OCI-LY7 (cell line): ENCODE measurements around the gene GRID1. TPM values are rescaled to one million over a fixed set of nuclear protein-coding genes. Genes with fewer than 3 reads are reported as not detected.

Experiments
- BruUV-seq: library from RNA; stranded (reverse); fragments of 400-500 nt; replicated peaks from 2 replicates; lab custom pipeline; 2021; lab: Mats Ljungman, UMichigan
- CTCF ChIA-PET: fragments of 300-600 bp; sonication (Branson Sonifier 250); formaldehyde crosslinking; loops from one replicate; lab custom pipeline; 2022; ENCODE audit warnings: antibody characterized with exemption; ENCODE audit not compliant: unreplicated experiment; lab: Charles Lee
- POLR2A ChIA-PET: fragments of 300-600 bp; sonication (Branson Sonifier 250); formaldehyde crosslinking; loops from one replicate; lab custom pipeline; 2022; ENCODE audit warnings: antibody characterized with exemption; lab: Charles Lee
- DNase-seq: peaks from one replicate; pipeline ENCODE4 v3.0.0-alpha.2; 2015; ENCODE audit warnings: low spot score
- H2AFZ ChIP-seq: fragments of 200-600 bp; sonication (generic), shearing (Covaris generic); 2 replicates; pipeline ENCODE4 v1.6.1; 2014; ENCODE audit warnings: mild to moderate bottlenecking, antibody characterized with exemption, low read length, moderate library complexity
- H3K27ac ChIP-seq: fragments of 200-600 bp; sonication (generic); 2 replicates; pipeline ENCODE4 v1.5.1; 2014; ENCODE audit warnings: mixed run types, low read depth, mild to moderate bottlenecking, moderate library complexity, low read length, inconsistent platforms; ENCODE audit not compliant: poor library complexity, severe bottlenecking
- H3K36me3 ChIP-seq: fragments of 200-600 bp; sonication (generic); 2 replicates; pipeline ENCODE4 v1.6.1; 2014; ENCODE audit warnings: mild to moderate bottlenecking, antibody characterized with exemption, low read length, moderate library complexity, mixed read lengths; ENCODE audit not compliant: insufficient read depth
- H3K4me1 ChIP-seq: fragments of 200-600 bp; sonication (generic); 2 replicates; pipeline ENCODE4 v1.5.1; 2014; ENCODE audit warnings: mild to moderate bottlenecking, low read length; ENCODE audit not compliant: insufficient read depth, poor library complexity, severe bottlenecking
- H3K4me2 ChIP-seq: fragments of 200-600 bp; sonication (generic); 2 replicates; pipeline ENCODE4 v1.6.1; 2014; ENCODE audit warnings: mild to moderate bottlenecking, low read length
- H3K4me3 ChIP-seq: fragments of 200-600 bp; sonication (generic); 2 replicates; pipeline ENCODE4 v1.5.1; 2014; ENCODE audit warnings: mild to moderate bottlenecking, low read depth, low read length; ENCODE audit not compliant: poor library complexity, severe bottlenecking
- H3K79me2 ChIP-seq: fragments of 200-600 bp; sonication (generic); 2 replicates; pipeline ENCODE4 v1.6.1; 2016; ENCODE audit warnings: low read depth, mild to moderate bottlenecking, low read length, moderate library complexity, mixed read lengths; ENCODE audit not compliant: insufficient read depth
- H3K9me2 ChIP-seq: fragments of 200-600 bp; sonication (generic); 2 replicates; pipeline ENCODE4 v1.6.1; 2016; ENCODE audit warnings: mild to moderate bottlenecking, low read length, mixed read lengths; ENCODE audit not compliant: insufficient read depth
- H3K9me3 ChIP-seq: fragments of 200-600 bp; sonication (generic); 2 replicates; pipeline ENCODE4 v1.6.1; 2014; ENCODE audit warnings: mild to moderate bottlenecking, mixed run types, low read length, mixed read lengths
- H4K20me1 ChIP-seq: fragments of 200-600 bp; sonication (generic); 2 replicates; pipeline ENCODE4 v1.6.1; 2014; ENCODE audit warnings: mild to moderate bottlenecking, antibody characterized with exemption, low read length, moderate library complexity, mixed read lengths; ENCODE audit not compliant: insufficient read depth
- CTCF ChIP-seq: fragments of 200-600 bp; sonication (generic); conservative IDR thresholded peaks from 2 replicates; pipeline ENCODE4 v1.5.1; 2014; ENCODE audit warnings: mild to moderate bottlenecking, antibody characterized with exemption, low read length, moderate library complexity, mixed read lengths
- EZH2phosphoT487 ChIP-seq: fragments of 200-600 bp; sonication (generic); IDR thresholded peaks from 2 replicates; pipeline ENCODE4 v1.6.1; 2018; ENCODE audit warnings: low read depth, borderline replicate concordance, mild to moderate bottlenecking, mixed run types, antibody characterized with exemption, low read length, moderate library complexity, mixed read lengths
- intact Hi-C: fragments of 100-400 bp; cut with micrococcal nuclease; formaldehyde crosslinking; loops from one replicate; pipeline ENCODE4 v1.10.0; 2022; ENCODE audit not compliant: unreplicated experiment
- total RNA-seq, 2 experiments: library from RNA; depleted of rRNA in 1 of 2; stranded (reverse); fragments of >200 nt in 1 of 2; shearing (Covaris generic) in 1 of 2; gene quantifications; 2 replicates each; pipeline ENCODE4 v1.2.3, GENCODE V29; 2014 to 2022

Gene GRID1
- total RNA-seq, 2 experiments from 2014 or later = 1.6 to 3.7 TPM

DNA sequence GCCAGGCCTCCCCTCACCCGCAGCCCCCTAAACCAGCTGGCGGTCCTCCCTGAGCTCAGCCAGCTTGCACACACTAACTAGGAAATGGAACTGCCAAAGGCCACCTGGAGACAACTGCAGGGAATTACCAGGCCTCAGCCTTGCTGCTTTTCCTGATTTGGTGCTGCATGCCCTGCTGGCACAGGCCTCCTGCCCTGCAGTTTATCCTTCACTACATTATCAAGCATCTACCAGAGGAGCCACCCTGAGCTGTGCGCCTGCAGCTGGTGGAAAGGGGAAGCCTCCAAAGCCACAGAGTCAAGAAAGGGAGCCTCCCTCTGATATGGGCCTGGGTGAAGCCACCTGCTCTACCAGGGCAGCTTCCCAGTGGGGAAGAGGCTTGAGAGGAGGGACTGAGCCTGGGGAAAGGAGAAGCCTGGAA lies 139.8 kb downstream of the GRID1 start:
- no peaks in the 10 kb centered on the region for H3K4me1 ChIP-seq
- ChIA-PET POLR2A (no interaction called here), CTCF (no interaction called here)
- no peaks in the 10 kb centered on the region for H3K9me3 ChIP-seq
- H3K4me3 ChIP-seq = no peak overlapping the region
- H3K9me2 ChIP-seq = no peaks in the 10 kb centered on the region
- no peak for TF ChIP-seq EZH2phosphoT487
- no peak for TF ChIP-seq CTCF
- H3K79me2 ChIP-seq = no peaks in the 10 kb centered on the region
- no peaks in the 10 kb centered on the region for H3K36me3 ChIP-seq
- BruUV-seq = no TSS peak
- no peak overlapping the region for H2AFZ ChIP-seq
- intact Hi-C loops = no loop called here
- DNase-seq = no peak
- H3K27ac ChIP-seq = no peak overlapping the region
- H3K4me2 ChIP-seq = no peak overlapping the region
- no peaks in the 10 kb centered on the region for H4K20me1 ChIP-seq

GRCh38 chr10:86226016-86226415 lies 140.6 kb downstream of the GRID1 start:
- intact Hi-C loops = no loop called here
- TF ChIP-seq EZH2phosphoT487 (no peak), CTCF (no peak)
- Histone ChIP-seq H4K20me1 (no peaks in the 10 kb centered on the region), H3K9me3 (no peaks in the 10 kb centered on the region), H3K4me1 (no peaks in the 10 kb centered on the region), H3K9me2 (no peaks in the 10 kb centered on the region), H3K27ac (no peak overlapping the region), H3K4me2 (no peak overlapping the region), H3K79me2 (no peaks in the 10 kb centered on the region), H3K4me3 (no peak overlapping the region), H3K36me3 (no peaks in the 10 kb centered on the region), H2AFZ (no peak overlapping the region)
- ChIA-PET CTCF (interaction anchor here (0.6 kb wide), 1 partner anchor 28 kb away, joined by 13 read pairs; no protein-coding TSS in a partner anchor), POLR2A (no interaction called here)
- DNase-seq = no peak
- BruUV-seq = no TSS peak

DNA sequence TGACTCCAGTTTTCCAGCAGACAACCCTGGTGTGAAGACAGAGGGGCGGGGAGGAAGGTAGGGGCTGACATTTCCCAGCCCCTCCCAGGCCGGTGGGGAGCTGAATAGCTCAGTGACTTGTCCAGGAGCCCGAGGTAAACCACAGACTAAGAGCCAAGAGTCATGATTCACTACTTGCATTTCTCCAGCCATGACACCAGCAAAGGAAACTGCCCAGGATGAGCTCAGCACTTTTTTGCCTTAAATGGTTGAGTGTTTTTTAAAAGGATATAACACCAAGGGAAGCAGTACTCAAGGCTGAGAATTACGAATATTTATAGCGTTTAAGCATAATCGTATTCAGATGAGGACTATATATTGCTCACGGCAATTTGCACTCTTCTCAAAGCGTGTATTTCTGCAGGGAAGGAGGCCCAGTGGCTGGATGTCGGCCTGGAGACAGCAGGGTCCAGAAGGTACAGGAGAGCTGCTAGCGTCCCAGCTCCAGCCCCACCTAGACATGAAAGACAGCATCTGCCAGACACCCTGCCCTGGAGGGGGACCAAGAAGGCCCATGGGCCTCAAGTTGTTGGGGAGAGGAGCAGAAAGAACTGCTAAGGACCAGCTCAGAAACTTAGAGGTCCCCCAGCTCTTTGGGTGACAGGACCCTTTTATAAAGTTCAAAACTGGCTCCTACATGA lies 141.4 kb downstream of the GRID1 start:
- TF ChIP-seq EZH2phosphoT487 (no peak), CTCF (no peak)
- Histone ChIP-seq H2AFZ (no peak overlapping the region), H3K4me3 (no peak overlapping the region), H3K79me2 (no peaks in the 10 kb centered on the region), H3K4me2 (no peak overlapping the region), H3K36me3 (no peaks in the 10 kb centered on the region), H3K4me1 (no peaks in the 10 kb centered on the region), H4K20me1 (no peaks in the 10 kb centered on the region), H3K9me2 (no peaks in the 10 kb centered on the region), H3K9me3 (no peaks in the 10 kb centered on the region), H3K27ac (no peak overlapping the region)
- no peak for DNase-seq
- intact Hi-C loops = no loop called here
- ChIA-PET POLR2A (interaction anchor here (0.7 kb wide), 1 partner anchor 33 kb away, joined by 3 read pairs; no protein-coding TSS in a partner anchor), CTCF (no interaction called here)
- no TSS peak for BruUV-seq
